Skeletal muscle tissue (tissue), 4 donors: ENCODE results near the gene ATL3. TPM values are rescaled to one million over a fixed set of nuclear protein-coding genes. Genes with fewer than 3 reads are reported as not detected.
"Not testable (repeated sequence)": the region's sequence is repeated elsewhere in the genome, so short reads cannot be mapped to it uniquely, and the experiment has no call there.

ENCODE experiments used
- H3K27ac ChIP-seq: one replicate; pipeline ENCODE4 v1.7.0; 2013; ENCODE audit warnings: mild to moderate bottlenecking, low read depth, low read length, inconsistent platforms
- H3K27me3 ChIP-seq, 3 donors: one replicate each; pipeline ENCODE4 v1.7.0; 2013; ENCODE audit warnings: low read length in 3 of 3; ENCODE audit not compliant: control insufficient read depth in 3 of 3, insufficient read depth in 3 of 3
- H3K36me3 ChIP-seq, 3 donors: one replicate each; pipeline ENCODE4 v1.7.0; 2013; ENCODE audit warnings: low read length in 3 of 3; ENCODE audit not compliant: control insufficient read depth in 3 of 3, insufficient read depth in 3 of 3
- H3K4me1 ChIP-seq, 3 donors: one replicate each; pipeline ENCODE4 v1.7.0; 2013; ENCODE audit warnings: low read length in 3 of 3, mild to moderate bottlenecking in 3 of 3; ENCODE audit not compliant: control insufficient read depth in 3 of 3, insufficient read depth in 3 of 3
- H3K4me3 ChIP-seq, 3 donors: one replicate each; pipeline ENCODE4 v1.7.0; 2013; ENCODE audit warnings: low read length in 3 of 3
- H3K9ac ChIP-seq, 3 donors: one replicate each; pipeline ENCODE4 v1.7.0; 2013; ENCODE audit warnings: low read length in 3 of 3, mild to moderate bottlenecking in 3 of 3, moderate library complexity in 2 of 3, low read depth in 1 of 3
- H3K9me3 ChIP-seq, 3 donors: one replicate each; pipeline ENCODE4 v1.7.0; 2013; ENCODE audit warnings: low read length in 3 of 3; ENCODE audit not compliant: control insufficient read depth in 3 of 3
- total RNA-seq: library from RNA; depleted of rRNA; stranded (reverse); fragments of >200 nt; gene quantifications from one replicate; pipeline ENCODE4 v1.2.3, GENCODE V29; 2014
- donor health status: Osteomylitis.

The ATL3 gene
- total RNA-seq, 1 donor from 2014 or later, result 40.2 TPM

DNA sequence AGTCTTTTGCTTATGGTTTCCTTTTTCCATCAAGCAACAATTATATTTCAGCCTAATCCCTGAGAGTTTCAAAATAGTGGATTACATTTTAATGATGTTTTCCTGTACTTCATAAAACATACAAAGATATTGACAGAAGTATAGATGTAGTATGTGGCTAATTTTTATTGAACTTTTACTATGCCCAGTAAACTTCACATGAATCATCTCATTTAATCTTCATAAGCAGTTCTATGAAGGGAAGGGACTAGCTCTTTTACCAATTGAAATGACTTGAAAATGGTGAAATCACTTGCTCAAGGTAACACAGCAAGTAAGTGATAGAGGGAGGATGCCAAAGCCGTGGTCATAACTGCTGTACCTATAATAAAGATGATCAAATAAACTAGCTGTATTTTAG, 37.6 kb upstream of the ATL3 start:
- Histone ChIP-seq H3K9ac (no peak overlapping the region), H3K4me3 (no peak overlapping the region), H3K4me1 (no peaks in the 10 kb centered on the region), H3K27me3 (no peaks in the 10 kb centered on the region), H3K9me3 (no peaks in the 10 kb centered on the region), H3K27ac (no peak overlapping the region), H3K36me3 (peaks cover 0 to 2% (median 0%) of the 10 kb centered on the region in 3 donors)

DNA sequence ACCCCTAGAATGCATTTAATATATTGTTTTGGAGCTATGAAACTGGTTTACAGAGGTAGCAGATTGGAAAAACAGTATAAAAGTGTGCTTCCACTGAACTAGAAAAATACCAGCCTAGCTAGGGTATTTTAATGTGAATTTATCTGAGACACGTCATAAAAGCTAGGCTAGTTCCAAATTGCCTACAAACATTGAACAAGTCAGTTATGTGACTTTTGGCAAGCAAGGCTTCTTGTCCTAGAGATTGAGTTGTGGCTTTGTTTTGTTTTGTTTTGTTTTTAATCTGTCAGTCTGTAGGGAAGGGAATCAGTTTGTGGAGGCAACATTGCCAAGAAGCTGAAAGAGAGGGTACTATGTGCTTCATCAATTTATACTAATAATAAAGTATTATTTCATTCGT, 34.4 kb upstream of the ATL3 start:
- Histone ChIP-seq H3K27me3 (no peaks in the 10 kb centered on the region), H3K27ac (no peak overlapping the region), H3K9ac (peak overlapping the region in 1 of 3 donors; percentile 0), H3K9me3 (no peaks in the 10 kb centered on the region), H3K4me1 (no peaks in the 10 kb centered on the region), H3K4me3 (no peak overlapping the region), H3K36me3 (peaks cover 0 to 2% (median 0%) of the 10 kb centered on the region in 3 donors)

DNA sequence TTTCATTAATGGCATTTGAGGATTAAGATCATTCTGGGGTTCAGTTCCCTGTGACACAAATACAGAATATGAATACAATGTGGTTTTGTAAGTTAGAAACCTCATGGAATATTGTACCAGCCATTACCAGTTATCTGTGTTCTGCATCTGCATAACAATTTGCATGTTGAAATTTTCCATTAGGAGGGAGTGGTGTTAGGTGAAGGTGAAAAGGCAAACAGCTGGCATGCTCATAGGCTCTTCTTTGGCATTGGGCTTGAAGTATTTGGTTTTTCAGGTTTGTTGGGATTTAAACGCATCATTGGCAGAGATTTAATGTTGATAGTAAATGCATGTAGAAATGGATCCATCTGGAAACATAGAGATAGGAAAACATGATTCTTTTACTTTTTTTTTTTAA, 28.7 kb upstream of the ATL3 start:
- H3K9me3 ChIP-seq, result no peaks in the 10 kb centered on the region
- no peak overlapping the region for H3K4me3 ChIP-seq
- H3K36me3 ChIP-seq, result no peaks in the 10 kb centered on the region
- peaks cover 0 to 14% (median 6%) of the 10 kb centered on the region in 3 donors for H3K4me1 ChIP-seq
- no peak overlapping the region for H3K9ac ChIP-seq
- H3K27ac ChIP-seq, result no peak overlapping the region
- no peaks in the 10 kb centered on the region for H3K27me3 ChIP-seq

DNA sequence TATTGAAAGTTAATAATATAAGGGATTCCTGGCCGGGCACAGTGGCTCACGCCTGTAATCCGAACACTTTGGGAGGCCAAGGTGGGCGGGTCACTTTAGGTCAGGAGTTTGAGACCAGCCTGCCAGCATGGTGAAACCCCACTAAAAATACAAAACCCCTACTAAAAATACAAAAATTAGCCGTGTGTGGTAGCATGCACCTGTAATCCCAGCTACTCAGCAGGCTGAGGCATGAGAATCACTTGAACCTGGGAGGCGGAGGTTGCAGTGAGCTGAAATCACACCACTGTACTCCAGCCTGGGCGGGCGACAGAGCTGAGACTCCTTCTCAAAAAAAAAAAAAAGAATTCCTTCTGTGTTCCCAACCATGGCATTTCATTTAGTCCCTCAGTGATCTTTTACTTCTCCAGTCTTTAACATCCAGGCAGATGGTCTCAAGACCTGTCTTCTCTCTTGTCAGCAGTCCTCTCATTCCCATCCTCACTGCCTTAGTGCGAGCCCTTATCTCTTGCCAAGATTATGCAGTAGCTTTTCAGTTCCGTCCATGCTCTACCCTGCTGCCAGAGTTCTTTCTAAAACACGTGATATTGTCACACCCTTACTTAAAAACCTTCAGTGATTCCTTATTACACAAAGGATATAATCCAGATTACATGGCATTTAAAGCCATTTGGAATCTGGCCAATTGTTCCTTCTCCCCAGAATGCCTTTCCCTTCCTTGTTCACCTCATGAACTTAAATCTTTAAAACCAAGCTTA, 28.0 kb upstream of the ATL3 start:
- no peaks in the 10 kb centered on the region for H3K27me3 ChIP-seq
- H3K36me3 ChIP-seq, result peaks cover 0 to 3% (median 0%) of the 10 kb centered on the region in 3 donors
- no peak overlapping the region for H3K9ac ChIP-seq
- H3K4me3 ChIP-seq, result no peak overlapping the region
- H3K4me1 ChIP-seq, result peaks cover 0 to 14% (median 6%) of the 10 kb centered on the region in 3 donors
- H3K9me3 ChIP-seq, result no peaks in the 10 kb centered on the region
- H3K27ac ChIP-seq, result no peak overlapping the region

DNA sequence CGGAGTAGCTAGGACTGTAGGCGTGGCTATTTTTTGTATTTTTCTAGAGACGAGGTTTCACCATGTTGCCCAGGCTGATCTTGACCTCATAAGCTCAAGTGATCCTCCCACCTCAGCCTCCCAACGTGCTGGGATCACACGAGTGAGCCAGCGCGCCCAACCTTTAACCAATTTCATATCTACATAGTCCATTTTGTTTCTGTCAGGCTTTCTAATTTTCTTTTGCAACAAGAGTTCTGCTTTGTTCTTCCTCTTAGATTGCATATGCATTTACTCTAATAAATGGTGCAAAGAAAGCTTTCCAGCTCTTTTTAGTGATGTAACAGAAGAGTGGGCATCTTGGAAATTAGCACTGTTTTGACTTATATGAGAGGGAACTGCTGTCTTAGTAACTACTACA, 23.4 kb upstream of the ATL3 start:
- Histone ChIP-seq H3K27me3 (no peaks in the 10 kb centered on the region), H3K4me3 (no peak overlapping the region), H3K36me3 (peaks cover 0 to 3% (median 0%) of the 10 kb centered on the region in 3 donors), H3K9me3 (no peaks in the 10 kb centered on the region), H3K4me1 (peaks cover 0 to 21% (median 16%) of the 10 kb centered on the region in 3 donors), H3K9ac (no peak overlapping the region), H3K27ac (no peak overlapping the region)

DNA sequence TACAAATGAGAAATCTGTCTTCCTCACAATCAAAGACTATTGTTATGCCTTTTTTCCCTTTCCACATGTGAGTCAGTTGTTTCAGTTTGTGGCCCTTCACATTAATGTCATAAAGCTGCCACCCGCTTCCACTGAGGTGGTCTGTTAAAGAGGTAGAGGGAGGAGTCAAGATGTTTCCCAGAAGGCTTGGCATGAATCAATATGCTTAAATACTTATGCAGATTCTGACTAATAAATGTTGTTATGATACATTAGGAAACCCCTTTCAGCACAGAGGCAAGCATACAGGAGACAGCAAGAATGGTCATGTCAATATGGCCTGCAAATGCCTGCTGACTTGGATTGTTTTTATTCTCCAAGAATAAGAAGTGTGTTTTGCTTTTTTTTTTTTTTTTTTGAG, 16.7 kb upstream of the ATL3 start:
- Histone ChIP-seq H3K4me1 (peaks cover 9 to 22% (median 11%) of the 10 kb centered on the region in 3 donors), H3K36me3 (no peaks in the 10 kb centered on the region), H3K27me3 (no peaks in the 10 kb centered on the region), H3K27ac (no peak overlapping the region), H3K4me3 (no peak overlapping the region), H3K9ac (no peak overlapping the region), H3K9me3 (no peaks in the 10 kb centered on the region)

DNA sequence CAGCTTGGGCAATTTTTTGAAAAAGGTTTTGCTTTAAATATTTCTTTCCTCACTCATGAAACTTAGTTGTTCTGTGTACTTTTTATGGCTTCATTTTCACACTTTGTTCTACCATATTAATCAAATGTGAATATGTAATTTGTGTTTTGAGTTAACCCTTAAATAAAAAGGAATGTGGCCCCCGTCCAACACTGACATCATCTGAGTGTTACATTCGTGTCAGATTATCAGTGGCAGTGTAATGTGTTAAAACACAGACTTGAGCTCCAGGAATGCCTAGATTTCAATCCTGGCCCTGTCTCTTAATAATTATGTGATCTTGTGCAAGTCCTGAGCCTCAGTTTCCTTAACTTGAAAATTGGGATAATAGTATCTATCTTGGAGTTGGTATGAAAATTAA, 15.8 kb upstream of the ATL3 start:
- Histone ChIP-seq H3K36me3 (no peaks in the 10 kb centered on the region), H3K4me1 (peaks cover 9 to 31% (median 14%) of the 10 kb centered on the region in 3 donors), H3K9me3 (no peaks in the 10 kb centered on the region), H3K9ac (no peak overlapping the region), H3K27me3 (no peaks in the 10 kb centered on the region), H3K4me3 (no peak overlapping the region), H3K27ac (no peak overlapping the region)

DNA sequence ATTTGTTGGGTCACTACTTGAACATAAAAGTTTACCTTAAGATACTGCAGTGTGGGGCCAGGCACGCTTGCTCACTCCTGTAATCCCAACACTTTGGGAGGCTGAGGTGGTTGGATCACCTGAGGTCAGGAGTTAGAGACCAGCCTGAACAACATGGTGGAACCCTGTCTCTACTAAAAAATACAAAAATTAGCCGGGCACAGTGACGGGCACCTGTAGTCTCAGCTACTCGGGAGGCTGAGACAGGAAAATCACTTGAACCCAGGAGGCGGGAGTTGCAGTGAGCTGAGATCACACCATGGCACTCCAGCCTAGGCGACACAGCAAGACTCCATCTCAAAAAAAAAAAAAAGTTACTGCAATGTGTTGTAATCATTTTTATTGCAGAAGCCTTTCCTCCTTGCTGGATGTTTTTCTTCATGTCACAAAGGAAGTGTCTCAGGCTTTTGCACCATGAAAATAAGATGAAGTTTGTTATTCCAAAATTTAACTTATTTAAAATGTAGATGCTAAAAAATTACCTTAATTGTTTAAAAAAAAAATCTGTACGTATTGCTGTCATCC, 14.1 kb upstream of the ATL3 start:
- not testable (repeated sequence) for H3K9me3 ChIP-seq, H3K27ac ChIP-seq, H3K9ac ChIP-seq, H3K4me3 ChIP-seq, H3K27me3 ChIP-seq, H3K36me3 ChIP-seq
- peaks cover 17 to 34% (median 20%) of the 10 kb centered on the region in 3 donors for H3K4me1 ChIP-seq

DNA sequence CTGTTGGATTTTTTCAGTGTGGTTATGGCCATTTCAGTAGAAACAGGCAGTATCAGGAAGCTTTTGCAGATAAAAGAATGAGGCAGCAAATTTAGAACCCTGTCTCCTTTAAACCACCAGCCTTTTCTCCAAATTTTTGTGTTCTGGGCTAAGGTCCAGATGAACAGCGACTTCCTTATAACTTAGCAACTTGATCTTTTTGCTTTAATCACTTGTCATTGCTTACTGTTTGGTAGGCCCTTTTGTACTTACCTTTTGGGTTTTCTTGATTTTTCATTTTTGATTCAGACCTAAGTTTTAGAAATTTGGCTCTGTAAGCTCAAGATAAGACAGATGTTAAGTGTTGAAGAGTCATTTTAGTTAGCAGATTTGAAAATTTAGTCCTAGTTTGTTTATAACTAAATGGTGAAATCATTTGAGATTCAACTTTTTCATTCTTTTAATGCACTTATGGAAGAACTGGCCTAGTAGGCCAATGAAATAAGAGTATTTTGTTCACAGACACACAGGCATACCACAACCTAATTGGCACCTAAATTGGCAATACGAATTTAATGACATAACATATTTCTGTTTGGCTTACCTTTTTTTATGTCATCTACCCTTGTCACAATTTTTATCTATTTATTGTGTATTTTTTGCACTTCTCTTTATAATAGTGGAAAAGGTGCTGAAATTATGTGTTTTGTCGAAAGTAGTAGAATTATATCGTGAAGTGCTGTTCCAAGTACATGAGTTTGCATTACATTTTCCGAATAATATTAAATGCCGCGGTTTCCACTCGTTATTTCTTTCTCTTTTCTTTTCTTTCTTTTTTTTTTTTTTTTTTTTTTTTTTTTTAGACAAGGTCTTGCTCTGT, 12.2 kb upstream of the ATL3 start:
- H3K4me1 ChIP-seq, result peaks cover 17 to 41% (median 20%) of the 10 kb centered on the region in 3 donors
- H3K27me3 ChIP-seq, result no peaks in the 10 kb centered on the region
- H3K27ac ChIP-seq, result peak overlapping the region; percentile 89

More for the DNA sequence above, 12.2 kb upstream of the ATL3 start:
- Histone ChIP-seq H3K9me3 (no peaks in the 10 kb centered on the region), H3K36me3 (no peaks in the 10 kb centered on the region), H3K4me3 (peak overlapping the region in 2 of 3 donors; percentile 90 to 97), H3K9ac (peak overlapping the region; percentile 38 to 94 (median 90))
